ENCODE measurements around the gene PLK4.
A peak's percentile ranks its signal among the peaks of the same experiment; 100 is the strongest.
"Not testable (repeated sequence)": the region's sequence is repeated elsewhere in the genome, so short reads cannot be mapped to it uniquely, and the experiment has no call there.

Gene PLK4

DNA sequence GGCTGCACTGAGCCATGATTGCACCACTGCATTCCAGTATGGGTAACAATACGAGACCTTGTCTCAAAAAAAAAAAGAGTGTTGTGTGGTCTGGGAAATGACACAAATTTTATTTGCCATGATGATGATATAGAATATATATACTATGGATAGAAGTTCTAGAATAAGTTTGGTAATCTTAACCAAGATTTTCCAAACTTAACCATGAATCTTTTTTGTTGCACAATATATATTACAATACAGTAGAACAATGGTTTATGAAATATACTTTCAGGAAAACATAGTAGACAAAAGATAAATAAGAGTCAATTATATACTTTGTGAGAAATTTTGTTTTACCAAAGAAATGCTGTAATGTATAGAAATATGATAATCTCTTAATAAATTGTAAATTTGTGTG, 49.5 kb downstream of the PLK4 start:
- no peak overlapping the region for H3K4me3 ChIP-seq (ENCODE audit: low read length)
- no peak for DNase-seq (ENCODE audit: low read depth)
- TF ChIP-seq, protein P1, sequence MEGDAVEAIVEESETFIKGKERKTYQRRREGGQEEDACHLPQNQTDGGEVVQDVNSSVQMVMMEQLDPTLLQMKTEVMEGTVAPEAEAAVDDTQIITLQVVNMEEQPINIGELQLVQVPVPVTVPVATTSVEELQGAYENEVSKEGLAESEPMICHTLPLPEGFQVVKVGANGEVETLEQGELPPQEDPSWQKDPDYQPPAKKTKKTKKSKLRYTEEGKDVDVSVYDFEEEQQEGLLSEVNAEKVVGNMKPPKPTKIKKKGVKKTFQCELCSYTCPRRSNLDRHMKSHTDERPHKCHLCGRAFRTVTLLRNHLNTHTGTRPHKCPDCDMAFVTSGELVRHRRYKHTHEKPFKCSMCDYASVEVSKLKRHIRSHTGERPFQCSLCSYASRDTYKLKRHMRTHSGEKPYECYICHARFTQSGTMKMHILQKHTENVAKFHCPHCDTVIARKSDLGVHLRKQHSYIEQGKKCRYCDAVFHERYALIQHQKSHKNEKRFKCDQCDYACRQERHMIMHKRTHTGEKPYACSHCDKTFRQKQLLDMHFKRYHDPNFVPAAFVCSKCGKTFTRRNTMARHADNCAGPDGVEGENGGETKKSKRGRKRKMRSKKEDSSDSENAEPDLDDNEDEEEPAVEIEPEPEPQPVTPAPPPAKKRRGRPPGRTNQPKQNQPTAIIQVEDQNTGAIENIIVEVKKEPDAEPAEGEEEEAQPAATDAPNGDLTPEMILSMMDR (IDR thresholded peaks at IDR 0.05; ENCODE audit: insufficient read depth, low read depth, low read length, missing control alignments), result no peak

DNA sequence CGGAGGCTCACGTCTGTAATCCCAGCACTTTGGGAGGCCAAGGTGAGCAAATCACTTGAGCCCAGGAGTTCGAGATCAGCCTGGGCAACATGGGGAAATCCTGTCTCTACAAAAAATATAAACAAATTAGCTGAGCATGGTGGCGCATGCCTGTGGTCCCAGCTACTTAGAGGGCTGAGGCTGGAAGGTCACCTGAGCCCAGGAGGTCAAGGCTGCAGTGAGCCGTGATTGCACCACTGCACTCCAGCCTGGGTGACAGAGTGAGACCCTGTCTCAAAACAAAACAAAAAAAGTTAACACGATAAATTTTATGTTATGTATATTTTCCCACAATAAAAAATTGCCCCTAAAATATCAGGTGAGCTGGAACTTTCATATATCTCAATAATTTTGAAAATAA, 51.1 kb downstream of the PLK4 start:
- not testable (repeated sequence) for H3K4me3 ChIP-seq (ENCODE audit: low read length); DNase-seq (ENCODE audit: low read depth)

DNA sequence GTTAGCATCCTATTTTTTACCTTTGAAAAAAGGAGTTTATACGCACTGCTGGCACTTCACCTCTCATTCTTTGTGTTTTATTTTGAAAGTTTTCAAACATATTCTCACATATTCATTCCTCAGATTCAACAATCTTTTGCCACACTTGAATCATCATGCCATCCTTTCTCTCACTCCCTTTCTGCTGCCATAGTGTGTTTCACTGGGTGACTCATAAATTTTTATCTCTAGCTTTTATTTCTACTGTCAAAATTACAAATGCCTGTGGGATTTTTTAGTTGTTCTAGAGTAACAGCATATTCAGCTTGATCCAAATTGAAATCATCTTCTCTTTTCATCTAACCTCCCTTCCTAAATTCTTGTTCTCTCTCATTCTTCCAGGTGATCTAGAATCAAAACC, 56.3 kb downstream of the PLK4 start:
- no peak overlapping the region for H3K4me3 ChIP-seq (ENCODE audit: low read length)
- TF ChIP-seq, protein P1 (IDR thresholded peaks at IDR 0.05; ENCODE audit: insufficient read depth, low read depth, low read length, missing control alignments), result no peak
- DNase-seq (ENCODE audit: low read depth), result peak; percentile 34
